ENCODE measurements around the gene ADAMTSL1. TPM values are rescaled to one million over a fixed set of nuclear protein-coding genes. Genes with fewer than 3 reads are reported as not detected.

Gene ADAMTSL1
- total and polyA plus RNA-seq, 2 of the 8 experiments (the other 6 are each of a cell fraction or from before 2014, with no cell fraction given): 0.84 to 1.1 TPM

DNA sequence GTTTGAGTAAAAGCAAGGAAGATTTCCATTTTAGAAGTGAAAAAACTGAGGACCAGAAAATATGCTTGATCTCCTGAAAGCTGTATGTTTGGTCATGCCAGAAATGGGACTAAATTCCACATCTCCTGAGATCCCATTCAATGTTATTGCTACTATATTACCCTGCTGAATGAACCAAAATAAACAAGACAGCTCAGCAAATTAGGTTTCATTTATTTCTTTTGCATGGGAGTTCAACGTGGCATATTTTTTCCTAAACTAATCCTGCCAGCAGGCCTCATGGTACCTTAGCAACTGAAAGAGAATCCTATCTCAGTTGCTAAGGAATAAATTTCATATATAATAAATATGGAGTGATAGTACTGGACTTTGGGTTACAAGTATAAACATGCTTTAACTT is 101.7 kb downstream of the ADAMTSL1 start (continued):
- TF ChIP-seq CHD7 (IDR thresholded peaks at IDR 0.05; ENCODE audit: insufficient replicate concordance, low read length) (no peak), GTF2F1 (IDR thresholded peaks at IDR 0.05; ENCODE audit: borderline replicate concordance, low read depth, low read length) (no peak), SUZ12 (IDR thresholded peaks at IDR 0.05; ENCODE audit: low read length) (no peak)

Measured in H1 (cell line).